Cardiac septum (tissue), 1 donor: ENCODE data around the gene GORASP1. TPM values are rescaled to one million over a fixed set of nuclear protein-coding genes. Genes with fewer than 3 reads are reported as not detected.
A peak's percentile ranks its signal among the peaks of the same experiment; 100 is the strongest.
"Not testable (repeated sequence)": the region's sequence is repeated elsewhere in the genome, so short reads cannot be mapped to it uniquely, and the experiment has no call there.

Source experiments
- DNase-seq: peaks from one replicate; pipeline ENCODE4 v3.0.0-alpha.2; 2020; ENCODE audit warnings: low spot score
- intact Hi-C: fragments of 100-400 bp; cut with DNase I; formaldehyde crosslinking; loops from one replicate; pipeline ENCODE4 v1.14.0; 2022
- total RNA-seq: library from RNA; stranded (reverse); fragmentation: NEBNext Ultra II Directional; extraction: Animal tissue kit (Norgen Biotek cat#: 25700); gene quantifications from one replicate; pipeline ENCODE4 v1.2.1, GENCODE V29; 2021
- donor health status: DM: no; HTN: no; CAD: no.

The GORASP1 gene
- total RNA-seq, 1 donor from 2014 or later = 45.9 TPM

DNA sequence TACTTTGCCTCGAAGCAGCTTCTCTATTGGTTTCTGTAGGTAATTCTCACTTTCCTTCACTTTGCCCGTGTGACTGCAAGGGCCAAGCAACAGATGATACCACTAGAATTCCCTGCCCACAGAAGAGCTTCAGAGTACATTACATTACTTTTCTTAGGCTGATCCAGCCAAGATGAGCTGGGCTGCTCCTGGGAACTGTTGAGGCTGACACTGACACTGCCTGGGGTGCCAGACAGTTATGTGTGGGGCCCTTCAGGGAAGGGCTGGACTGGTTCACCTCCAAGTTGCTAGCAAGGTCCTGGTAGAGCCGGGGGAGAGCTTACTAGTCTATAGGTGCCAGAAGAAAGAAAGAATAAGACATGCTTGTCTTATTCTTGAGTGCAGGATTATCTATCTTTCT lies 19.0 kb downstream of the GORASP1 start:
- intact Hi-C loops = no loop called here
- no peak for DNase-seq

DNA sequence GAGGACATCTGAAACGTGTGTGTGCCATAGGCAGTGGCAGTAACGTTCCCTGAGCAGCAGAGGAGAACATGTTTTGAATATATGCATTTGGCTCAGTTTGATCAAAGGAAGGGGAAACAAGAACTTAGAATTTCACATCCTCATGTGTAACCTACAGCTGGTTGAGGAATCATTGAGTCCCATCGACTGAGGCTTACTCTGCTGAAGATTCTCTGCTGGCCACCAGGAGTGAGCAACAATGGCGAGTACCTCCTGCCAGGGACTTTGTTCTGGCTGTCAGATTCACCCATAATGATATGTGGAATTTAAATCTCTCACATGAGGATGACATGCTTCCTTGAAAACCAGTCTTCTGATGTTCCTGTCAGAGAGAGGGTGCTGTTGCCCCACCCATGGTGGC lies 21.3 kb downstream of the GORASP1 start:
- no peak for DNase-seq
- intact Hi-C loops = no loop called here

DNA sequence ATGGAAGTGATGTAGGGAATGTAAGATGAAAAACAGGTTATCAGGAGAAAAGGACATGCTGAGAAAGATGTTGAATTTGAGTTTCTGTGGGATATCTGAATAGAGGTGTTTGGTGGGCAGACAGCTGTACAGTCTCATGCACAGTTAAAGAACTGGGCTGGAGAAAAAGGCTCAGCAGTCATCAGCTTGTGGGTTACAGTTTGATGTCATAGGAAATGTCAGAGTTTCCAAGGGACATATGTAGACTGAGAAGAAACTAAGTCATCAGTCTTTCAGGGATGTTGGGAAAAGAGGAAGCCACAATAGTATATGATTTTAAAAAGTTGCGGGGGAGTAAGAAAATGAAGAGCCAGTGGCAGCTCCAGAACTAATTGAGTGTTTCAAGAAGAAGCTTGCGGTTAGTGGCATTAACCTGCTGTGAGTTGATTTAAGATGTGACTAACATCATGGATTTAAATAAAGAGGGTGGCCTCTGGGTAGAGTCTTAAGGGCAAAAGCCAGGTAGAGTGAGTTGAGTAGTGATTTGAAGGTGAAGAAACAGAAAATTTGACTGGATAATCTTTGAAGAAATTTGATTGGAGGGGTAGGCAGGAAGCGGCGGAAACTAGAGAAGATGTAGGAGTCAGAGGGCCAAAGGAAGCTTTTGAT lies 24.6 kb downstream of the GORASP1 start:
- no peak for DNase-seq
- intact Hi-C loops = no loop called here

DNA sequence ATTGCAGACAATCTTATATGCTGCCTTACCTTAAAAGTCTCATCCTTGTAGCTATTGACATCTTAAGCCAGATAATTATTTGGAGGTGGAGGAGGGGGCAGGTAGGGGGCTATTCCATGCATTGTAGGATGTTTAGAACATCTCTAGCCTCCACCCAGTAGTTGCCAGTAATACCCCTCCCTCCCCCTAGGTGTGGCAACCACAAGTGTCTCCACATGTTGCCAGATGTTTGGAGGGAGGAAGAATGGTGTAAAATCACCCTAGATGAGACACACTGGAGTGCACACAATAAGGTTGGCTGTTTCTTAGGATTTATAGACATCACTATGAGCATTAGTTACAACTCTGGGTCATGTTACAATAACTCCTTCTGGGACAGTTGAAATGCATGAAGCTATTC lies 27.4 kb downstream of the GORASP1 start:
- no peak for DNase-seq
- intact Hi-C loops = no loop called here

DNA sequence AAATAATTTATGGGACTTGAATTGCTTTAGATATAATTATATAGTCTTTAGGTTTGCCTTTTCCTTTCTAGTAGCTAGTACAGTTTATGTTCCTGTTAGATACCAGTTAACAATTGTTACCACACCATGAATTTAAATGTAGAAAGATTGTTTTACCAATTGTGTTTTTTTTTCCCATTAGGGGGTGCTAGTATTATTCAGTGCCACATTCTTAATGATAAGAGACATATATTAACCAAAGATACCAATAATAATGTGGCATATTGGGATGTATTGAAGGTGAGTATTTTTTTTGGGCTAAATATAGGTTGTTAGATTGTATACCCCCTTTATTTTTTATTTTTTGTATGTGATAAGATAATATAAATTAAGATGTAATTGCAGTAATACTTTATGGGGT lies 27.9 kb downstream of the GORASP1 start:
- no peak for DNase-seq
- intact Hi-C loops = no loop called here

DNA sequence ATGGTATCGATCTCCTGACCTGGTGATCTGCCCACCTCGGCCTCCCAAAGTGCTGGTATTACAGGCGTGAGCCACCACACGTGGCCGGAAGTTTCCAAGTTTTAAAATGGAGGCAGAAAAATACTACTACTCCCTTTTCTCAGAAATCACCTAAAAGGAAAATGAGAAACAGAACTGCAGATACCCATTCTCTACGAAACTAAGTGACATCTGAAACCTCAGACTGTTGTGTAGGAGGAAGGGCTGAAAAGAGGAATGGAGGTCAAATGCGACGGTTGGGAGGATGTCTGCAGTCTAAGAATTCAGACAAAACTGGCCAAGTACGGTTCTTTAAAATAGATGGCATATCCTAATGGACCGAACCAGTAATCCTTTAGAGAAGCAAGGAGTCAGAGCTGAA lies 31.5 kb downstream of the GORASP1 start:
- intact Hi-C loops = no loop called here
- DNase-seq = no peak

DNA sequence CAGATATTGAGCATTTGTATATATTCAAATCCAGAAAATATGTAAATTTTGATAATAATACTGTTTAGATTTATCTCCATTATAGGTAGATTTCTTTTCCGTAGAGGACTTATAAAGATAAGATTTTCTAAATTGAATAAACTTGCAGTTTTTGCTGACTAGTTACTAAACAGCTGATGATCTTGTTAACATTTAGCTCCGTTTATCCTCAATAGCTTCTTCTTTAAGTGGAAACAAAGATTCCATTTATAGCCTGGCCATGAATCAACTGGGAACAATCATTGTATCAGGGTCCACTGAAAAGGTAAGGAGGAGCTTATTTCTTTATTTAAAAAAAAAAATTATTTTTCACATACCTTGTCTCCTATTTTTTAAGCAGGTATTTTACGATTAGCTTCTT lies 38.9 kb downstream of the GORASP1 start:
- intact Hi-C loops = no loop called here
- DNase-seq = no peak

DNA sequence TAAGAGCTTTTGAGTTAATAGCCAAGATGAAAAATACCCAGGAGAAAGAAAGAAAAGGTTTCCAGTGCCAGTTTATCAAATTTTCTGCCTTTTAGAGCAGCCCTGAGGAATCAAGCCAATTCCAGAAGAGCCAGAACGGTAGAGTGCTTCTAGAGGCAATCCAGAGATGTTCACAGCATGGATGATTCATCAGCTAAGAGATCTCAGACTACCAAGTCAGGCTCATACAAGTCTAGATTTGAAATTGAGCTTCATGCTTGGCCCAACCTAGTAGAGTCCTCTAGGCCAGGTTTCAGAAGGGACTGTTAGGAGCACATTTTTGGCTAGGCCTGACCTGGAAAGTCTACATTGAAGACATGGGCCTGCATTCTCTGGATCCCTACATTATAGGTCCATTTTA lies 40.1 kb downstream of the GORASP1 start:
- no peak for DNase-seq
- intact Hi-C loops = no loop called here

DNA sequence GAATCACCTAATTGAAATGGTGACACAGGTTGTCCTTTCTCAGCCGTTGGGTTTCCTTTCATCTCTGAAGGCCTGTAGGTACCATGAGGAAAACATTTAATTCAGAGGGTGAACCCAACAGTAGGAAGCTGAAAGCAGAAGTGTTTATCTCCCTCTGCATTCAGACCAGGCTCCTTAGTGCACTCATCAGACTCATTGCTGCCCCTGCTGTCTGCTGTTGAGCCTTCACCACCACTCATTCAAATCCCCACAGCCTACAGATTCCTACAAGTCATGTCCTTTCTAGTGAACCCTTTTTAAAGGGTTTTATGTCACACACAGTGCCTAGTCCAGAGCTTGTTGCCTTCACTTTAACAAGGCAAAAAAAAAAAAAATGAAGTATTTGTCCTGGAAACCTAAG lies 42.2 kb downstream of the GORASP1 start:
- intact Hi-C loops = no loop called here
- no peak for DNase-seq

DNA sequence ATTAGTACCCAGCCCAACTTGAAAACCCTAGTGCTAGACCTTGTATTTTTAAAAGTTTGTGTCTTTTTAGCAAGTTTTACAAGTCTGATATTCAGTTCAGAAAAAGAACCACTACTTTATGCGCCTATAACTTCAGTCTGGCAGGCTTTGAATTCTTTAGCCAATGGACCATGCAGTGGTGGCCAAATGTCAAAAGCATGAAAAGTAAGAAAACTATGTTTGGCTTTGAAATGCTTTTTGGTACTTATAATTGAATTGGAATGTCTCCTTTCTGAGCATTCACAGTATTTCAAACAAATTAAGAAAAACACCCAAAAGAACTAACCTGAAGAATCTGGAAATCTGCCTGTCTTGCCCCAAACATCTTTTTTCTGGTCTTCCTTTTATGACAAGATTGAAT lies 42.8 kb downstream of the GORASP1 start:
- DNase-seq = no peak
- intact Hi-C loops = no loop called here

DNA sequence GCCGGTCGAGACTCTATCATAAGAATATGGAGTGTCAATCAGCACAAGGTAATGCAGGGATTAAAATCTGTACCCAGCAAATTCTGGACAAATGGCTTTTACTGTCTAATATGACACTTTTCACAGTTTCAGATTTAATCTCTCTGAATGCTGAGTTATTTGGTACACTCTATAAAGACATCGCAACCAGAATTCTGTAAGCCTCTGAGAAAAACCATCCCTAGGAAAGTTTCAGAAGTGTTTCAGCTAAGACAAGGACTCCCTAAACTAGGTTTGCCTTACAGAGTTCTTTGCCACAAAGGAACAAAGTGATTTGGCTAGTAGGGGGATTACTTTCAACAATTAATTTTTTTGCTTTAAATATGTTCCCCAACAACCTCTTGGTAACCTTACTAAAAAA lies 44.3 kb downstream of the GORASP1 start:
- no peak for DNase-seq
- intact Hi-C loops = no loop called here

DNA sequence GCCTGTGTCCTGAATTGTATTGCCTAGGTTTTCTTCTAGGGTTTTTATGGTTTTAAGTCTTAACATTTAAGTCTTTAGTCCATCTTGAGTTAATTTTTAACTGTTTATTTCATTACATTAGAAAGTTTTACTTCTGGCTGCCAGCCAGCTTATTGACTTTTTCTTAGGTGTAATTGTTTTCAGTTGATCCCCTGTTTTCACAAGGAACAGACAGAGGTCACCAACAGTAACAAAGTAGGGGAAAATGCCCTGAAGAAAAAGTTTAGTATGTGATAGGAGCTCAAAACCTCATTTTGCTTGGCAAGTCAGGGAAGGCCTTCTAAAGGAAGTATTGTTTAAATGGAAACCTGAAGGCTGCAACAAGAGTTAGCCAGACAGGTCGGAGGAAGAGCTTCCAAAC lies 45.2 kb downstream of the GORASP1 start:
- no peak for DNase-seq
- intact Hi-C loops = no loop called here

DNA sequence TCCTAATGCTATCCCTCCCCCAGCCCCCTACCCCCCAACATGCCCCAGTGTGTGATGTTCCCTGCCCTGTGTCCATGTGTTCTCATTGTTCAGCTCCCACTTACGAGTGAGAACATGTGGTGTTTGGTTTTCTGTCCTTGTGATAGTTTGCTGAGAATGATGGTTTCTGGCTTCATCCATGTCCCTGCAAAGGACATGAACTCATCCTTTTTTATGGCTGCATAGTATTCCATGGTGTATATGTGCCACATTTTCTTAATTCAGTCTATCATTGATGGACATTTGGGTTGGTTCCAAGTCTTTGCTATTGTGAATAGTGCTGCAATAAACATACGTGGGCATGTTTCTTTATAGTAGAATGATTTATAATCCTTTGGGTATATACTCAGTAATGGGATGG lies 46.2 kb downstream of the GORASP1 start:
- DNase-seq, intact Hi-C loops: not testable (repeated sequence)

DNA sequence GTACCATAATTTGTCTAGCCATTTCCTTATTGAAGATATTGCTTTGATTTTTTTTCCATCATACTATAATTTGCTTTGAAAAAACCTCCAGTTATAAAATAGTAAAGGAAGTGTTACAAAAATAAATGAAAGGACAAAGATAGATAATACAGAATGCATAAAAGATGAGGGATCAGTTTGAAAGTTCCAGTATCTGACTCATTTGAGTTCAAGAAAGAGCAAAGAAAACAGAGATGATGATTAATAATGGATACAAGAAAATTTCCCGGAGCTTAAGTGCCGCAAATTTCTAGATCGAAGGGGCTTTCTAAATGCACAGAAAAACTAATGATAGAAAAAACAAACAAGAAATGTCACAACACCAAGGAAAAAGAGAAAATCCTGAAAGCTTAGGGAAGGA lies 51.3 kb downstream of the GORASP1 start:
- intact Hi-C loops = no loop called here
- DNase-seq = no peak

DNA sequence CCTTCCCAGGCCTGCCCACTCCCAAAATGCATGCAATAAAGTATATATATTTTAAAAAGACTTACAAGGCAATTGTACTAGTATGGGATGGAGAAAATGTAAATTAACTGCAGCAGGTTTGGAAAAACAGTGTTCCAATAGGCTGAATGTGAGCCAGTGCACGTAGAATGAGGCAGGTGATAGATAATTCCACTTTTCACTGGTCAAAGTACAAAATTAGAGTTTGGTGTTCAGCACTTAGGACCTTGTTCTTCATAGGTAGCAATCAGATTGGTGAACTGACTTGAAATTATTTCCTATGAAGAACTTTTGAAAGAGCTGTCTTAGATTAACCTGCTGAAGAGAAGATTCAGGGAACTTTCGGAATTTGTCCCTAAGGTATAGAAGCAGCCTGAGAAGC lies 53.7 kb downstream of the GORASP1 start:
- intact Hi-C loops = no loop called here
- no peak for DNase-seq

DNA sequence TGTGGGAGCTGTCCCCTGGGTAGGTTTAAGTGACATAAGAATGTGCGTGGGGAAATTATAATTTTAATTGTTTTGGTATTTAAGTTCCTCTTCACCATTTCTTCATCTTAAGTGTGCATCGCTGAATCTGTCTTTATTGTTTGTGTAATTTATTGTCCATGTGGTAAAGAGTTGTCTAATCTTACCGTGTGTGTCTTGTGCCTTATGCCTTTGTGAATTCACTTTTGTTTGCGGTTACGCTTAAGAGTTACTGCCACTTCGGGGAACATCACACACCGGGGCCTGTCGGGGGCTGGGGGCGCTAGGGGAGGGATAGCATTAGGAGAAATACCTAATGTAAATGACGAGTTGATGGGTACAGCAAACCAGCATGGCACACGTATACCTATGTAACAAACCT lies 54.8 kb downstream of the GORASP1 start:
- DNase-seq = no peak
- intact Hi-C loops = no loop called here

DNA sequence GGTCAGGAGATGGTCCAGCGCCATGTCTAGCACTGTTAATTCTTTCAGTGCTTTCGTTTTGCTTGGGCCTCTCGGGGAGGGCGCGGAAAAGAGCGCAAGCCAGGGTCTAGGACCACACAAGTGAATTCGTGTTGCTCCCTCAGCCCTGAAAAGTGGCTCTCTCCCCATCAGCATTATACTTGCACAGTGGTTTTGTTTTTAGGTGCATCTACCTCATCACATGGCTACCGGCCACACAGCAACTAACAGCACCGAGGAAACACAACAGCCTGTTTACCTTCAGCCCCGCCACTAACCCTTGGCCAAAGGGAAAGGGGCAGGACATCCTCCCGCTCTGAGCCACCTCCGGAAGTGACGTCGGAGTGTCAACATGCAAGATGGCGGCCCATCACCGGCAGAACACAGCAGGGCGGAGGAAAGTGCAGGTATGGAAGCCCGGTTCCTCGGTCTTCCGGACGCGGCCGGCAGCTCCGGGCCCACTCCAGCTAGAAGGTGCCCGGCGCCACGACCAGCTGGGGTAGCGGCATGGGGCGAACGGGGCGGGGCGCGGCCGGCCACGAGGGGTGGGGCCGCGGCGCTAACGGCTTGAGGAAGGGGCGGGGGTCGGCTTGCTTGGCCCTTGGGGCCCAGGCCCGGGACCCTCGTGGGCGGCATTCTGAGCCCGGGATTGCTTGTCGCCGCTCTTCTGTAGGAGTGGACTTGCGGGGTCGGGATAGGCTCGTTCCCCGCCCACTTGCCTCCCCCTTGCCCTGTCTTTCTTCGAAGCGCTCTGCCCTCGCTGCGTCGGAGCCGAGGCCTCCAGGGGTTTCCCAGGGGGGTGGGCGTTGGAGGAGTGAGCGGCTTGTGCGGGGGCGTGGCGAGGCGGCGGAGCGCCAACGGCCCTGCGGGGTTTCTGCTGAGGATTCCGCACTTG lies 55.5 kb downstream of the GORASP1 start, which contains the start of the genes SCN11A and WDR48:
SCN11A (minus strand) TSS at position 296 of the 913 bp plus-strand sequence. CDS start 101,582 bp downstream, outside the sequence.
WDR48 (plus strand) TSS at position 368 of the 913 bp plus-strand sequence; CDS start at position 378, 10 bp downstream.
- peak; percentile 98 for DNase-seq
- intact Hi-C loops = no loop called here

DNA sequence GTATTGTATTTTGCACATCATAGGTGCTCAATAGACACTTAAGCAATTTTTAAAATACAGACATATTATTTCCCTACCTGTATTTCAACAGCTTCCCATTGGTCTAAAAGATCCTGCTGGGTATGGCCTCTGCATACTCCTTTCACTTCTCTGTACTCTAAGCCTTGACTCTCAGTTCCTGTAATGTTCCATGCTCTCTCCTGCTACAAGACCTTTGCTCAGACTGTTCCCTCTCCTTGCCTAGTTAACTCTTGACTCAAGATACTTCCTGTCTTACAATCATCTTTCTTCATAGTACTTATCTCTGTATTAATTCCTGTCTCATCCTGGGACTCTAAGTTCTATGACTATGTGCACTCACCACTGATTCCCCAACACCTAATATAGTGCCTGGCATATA lies 57.4 kb downstream of the GORASP1 start:
- no peak for DNase-seq
- intact Hi-C loops = no loop called here
